Parathyroid adenoma (tissue), 2 donors: ENCODE data around the gene ST6GALNAC1.

Experiments used
- H2AFZ ChIP-seq: fragments of 300-600 bp; sonication (generic); one replicate; pipeline ENCODE4 v1.7.0; 2017; ENCODE audit warnings: antibody characterized with exemption, mild to moderate bottlenecking
- H3K27ac ChIP-seq: fragments of 300-600 bp; sonication (generic); one replicate; pipeline ENCODE4 v1.7.0; 2017
- H3K27me3 ChIP-seq: fragments of 300-600 bp; sonication (generic); one replicate; pipeline ENCODE4 v1.7.0; 2017; ENCODE audit warnings: low read length; ENCODE audit not compliant: control insufficient read depth, insufficient read depth
- H3K36me3 ChIP-seq: fragments of 300-600 bp; sonication (generic); one replicate; pipeline ENCODE4 v1.7.0; 2017; ENCODE audit warnings: low read length; ENCODE audit not compliant: control insufficient read depth, insufficient read depth
- H3K4me1 ChIP-seq: fragments of 300-600 bp; sonication (generic); one replicate; pipeline ENCODE4 v1.7.0; 2017; ENCODE audit warnings: control low read depth
- H3K4me2 ChIP-seq: fragments of 300-600 bp; sonication (generic); one replicate; pipeline ENCODE4 v1.7.0; 2017; ENCODE audit warnings: low read length
- H3K4me3 ChIP-seq: fragments of 300-600 bp; sonication (generic); one replicate; pipeline ENCODE4 v1.7.0; 2017; ENCODE audit warnings: low read depth, low read length
- H3K79me2 ChIP-seq: fragments of 300-600 bp; sonication (generic); one replicate; pipeline ENCODE4 v1.7.0; 2017; ENCODE audit warnings: control low read depth
- H3K9ac ChIP-seq: fragments of 300-600 bp; sonication (generic); one replicate; pipeline ENCODE4 v1.7.0; 2017; ENCODE audit warnings: mild to moderate bottlenecking
- H3K9me3 ChIP-seq: fragments of 300-600 bp; sonication (generic); one replicate; pipeline ENCODE4 v1.7.0; 2017; ENCODE audit warnings: low read length; ENCODE audit not compliant: control insufficient read depth
- TF ChIP-seq, protein P1 (sequence below): fragments of 300-600 bp; sonication (generic); IDR thresholded peaks from one replicate; pipeline ENCODE4 v1.7.0; 2017; ENCODE audit warnings: antibody characterized with exemption, mild to moderate bottlenecking
- donor health status: primary hyperparathyroidism.

The ST6GALNAC1 gene

DNA sequence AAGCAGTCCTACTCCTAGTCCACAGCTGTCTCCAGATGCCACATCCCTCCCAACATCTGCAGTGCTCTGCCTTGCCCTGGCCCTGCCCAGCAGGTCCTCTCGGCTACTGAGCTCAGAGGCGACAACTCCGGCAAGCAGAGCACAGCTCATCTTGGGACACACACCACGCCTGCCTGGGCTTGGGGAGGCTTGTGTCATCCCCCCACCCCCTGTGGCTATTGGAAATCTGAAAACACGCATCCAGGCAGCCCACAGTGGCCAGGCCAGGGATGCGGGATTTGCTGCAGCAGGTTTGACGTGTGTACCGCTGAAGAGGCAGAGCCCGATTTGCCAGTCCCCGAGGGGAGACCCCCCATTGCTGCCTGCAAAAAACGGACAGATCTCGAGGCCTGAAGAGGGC, 41.8 kb upstream of the ST6GALNAC1 start:
- Histone ChIP-seq H3K79me2 (peaks cover 41% of the 10 kb centered on the region), H3K4me3 (no peak overlapping the region), H3K27ac (no peak overlapping the region), H3K9ac (no peak overlapping the region), H2AFZ (no peak overlapping the region), H3K9me3 (no peaks in the 10 kb centered on the region), H3K27me3 (no peaks in the 10 kb centered on the region), H3K36me3 (no peaks in the 10 kb centered on the region), H3K4me2 (no peak overlapping the region), H3K4me1 (peaks cover 8% of the 10 kb centered on the region)
- TF ChIP-seq, protein P1, sequence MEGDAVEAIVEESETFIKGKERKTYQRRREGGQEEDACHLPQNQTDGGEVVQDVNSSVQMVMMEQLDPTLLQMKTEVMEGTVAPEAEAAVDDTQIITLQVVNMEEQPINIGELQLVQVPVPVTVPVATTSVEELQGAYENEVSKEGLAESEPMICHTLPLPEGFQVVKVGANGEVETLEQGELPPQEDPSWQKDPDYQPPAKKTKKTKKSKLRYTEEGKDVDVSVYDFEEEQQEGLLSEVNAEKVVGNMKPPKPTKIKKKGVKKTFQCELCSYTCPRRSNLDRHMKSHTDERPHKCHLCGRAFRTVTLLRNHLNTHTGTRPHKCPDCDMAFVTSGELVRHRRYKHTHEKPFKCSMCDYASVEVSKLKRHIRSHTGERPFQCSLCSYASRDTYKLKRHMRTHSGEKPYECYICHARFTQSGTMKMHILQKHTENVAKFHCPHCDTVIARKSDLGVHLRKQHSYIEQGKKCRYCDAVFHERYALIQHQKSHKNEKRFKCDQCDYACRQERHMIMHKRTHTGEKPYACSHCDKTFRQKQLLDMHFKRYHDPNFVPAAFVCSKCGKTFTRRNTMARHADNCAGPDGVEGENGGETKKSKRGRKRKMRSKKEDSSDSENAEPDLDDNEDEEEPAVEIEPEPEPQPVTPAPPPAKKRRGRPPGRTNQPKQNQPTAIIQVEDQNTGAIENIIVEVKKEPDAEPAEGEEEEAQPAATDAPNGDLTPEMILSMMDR: no peak

DNA sequence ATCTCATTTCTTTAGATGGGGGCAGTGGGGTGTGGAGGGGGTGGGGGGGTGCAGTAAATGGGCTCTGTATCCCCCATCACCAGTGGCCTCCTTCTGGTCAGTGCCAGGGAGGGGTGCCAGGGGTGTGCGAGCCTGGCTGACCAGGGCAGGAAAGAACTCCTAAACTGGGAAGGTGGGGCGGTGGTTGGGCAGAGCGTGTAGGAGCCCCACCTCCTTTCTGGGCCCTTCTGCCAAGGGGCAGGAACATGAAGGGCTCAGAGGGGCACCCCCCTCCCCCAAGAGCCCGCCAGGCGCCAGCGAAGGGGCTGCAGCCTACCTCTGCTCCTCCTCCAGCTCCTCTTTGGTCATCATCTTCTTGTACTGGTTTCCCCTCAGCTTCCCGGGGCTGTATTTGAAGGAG, 41.2 kb upstream of the ST6GALNAC1 start:
- H3K27ac ChIP-seq: no peak overlapping the region
- H3K4me2 ChIP-seq: no peak overlapping the region
- no peak overlapping the region for H2AFZ ChIP-seq
- H3K9ac ChIP-seq: no peak overlapping the region
- no peaks in the 10 kb centered on the region for H3K9me3 ChIP-seq
- H3K27me3 ChIP-seq: no peaks in the 10 kb centered on the region
- TF ChIP-seq, protein P1: no peak
- peaks cover 7% of the 10 kb centered on the region for H3K4me1 ChIP-seq
- H3K36me3 ChIP-seq: no peaks in the 10 kb centered on the region
- no peak overlapping the region for H3K4me3 ChIP-seq
- peaks cover 41% of the 10 kb centered on the region for H3K79me2 ChIP-seq

DNA sequence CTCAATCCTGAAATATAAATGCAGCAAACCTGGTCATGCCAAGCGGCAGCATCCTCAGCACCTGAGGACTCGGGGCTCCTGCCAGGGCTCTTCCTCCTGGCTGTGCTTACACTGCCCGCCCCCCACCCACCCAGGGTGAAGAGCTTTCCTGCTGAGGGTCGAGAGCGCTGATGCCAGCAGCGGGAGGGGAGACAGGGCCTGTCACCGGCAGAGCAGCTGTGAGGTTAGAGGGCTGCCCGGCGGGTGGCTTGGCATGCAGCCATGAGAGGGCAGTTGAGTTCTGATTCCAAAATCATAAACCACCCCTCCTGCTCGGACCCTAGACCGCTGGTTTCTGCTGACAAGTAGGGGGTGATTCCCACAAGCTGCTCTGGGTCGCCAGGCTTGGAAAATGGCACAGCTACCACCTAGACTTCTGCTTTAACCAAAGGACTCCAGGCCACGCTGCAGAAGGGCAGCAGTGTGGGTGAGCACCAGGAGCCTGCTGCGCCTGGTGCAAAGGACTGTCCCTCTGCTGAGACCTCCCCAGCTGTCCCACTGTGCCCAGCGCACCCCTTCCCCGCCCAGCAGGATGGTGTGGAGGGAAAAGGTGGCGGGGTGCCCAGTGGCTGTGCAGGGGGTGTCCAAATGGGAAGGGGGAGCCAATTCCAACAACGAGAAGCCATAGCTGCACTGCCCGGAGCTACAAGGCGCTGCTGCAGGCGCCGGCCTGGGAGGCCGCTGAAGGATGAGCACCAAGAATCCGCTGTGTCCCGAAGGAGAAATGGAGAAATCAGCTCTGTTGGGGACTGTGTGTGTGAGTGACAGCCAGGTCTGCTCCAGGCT, 40.6 kb upstream of the ST6GALNAC1 start:
- peaks cover 3% of the 10 kb centered on the region for H3K4me1 ChIP-seq
- no peaks in the 10 kb centered on the region for H3K36me3 ChIP-seq
- no peak overlapping the region for H3K27ac ChIP-seq
- H3K4me2 ChIP-seq: no peak overlapping the region
- H2AFZ ChIP-seq: no peak overlapping the region
- H3K9ac ChIP-seq: no peak overlapping the region
- H3K4me3 ChIP-seq: no peak overlapping the region
- H3K27me3 ChIP-seq: no peaks in the 10 kb centered on the region
- H3K79me2 ChIP-seq: peaks cover 35% of the 10 kb centered on the region
- H3K9me3 ChIP-seq: no peaks in the 10 kb centered on the region
- TF ChIP-seq, protein P1: no peak

DNA sequence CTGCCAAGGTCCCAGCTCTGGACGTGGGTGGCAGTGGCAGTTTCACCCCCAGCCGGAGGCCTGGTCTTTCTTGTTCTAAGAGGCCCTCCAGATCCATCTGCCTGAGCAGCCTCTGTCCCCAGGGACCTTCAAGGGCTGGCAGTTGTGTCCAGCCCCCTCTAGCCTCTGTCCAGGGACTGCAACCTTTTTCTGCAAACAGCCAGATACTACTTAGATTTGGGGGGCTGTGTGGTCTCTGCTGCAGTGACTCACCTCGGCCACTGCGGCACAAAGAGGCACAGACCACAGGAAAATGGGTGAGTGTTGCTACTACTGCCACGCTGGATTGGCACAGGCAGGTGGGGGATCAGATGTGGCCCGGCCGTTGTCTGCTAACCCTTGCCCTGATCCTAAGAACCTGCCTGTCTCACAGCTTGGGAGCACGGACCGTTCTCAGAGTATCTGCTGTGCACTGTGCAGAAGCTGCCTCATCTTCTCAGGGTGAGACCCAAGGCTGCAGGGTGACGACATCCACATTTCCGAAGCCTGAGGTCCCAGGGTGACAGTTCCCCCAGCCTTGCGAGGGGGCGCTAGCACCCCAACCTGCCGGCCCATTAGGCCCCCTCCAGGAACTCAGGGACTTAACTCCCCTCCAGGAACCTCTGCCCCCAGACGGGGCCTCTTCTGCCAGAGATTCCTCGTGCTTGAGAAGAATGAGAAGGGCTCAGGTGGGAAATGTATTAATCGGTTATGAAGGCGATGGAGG, 39.6 kb upstream of the ST6GALNAC1 start:
- Histone ChIP-seq H2AFZ (no peak overlapping the region), H3K9me3 (no peaks in the 10 kb centered on the region), H3K9ac (no peak overlapping the region), H3K79me2 (peaks cover 28% of the 10 kb centered on the region), H3K27me3 (no peaks in the 10 kb centered on the region), H3K4me3 (no peak overlapping the region), H3K36me3 (no peaks in the 10 kb centered on the region), H3K4me2 (no peak overlapping the region), H3K27ac (no peak overlapping the region), H3K4me1 (peaks cover 2% of the 10 kb centered on the region)
- TF ChIP-seq, protein P1: no peak
